ENCODE measurements around the gene FAM170B. TPM values are rescaled to one million over a fixed set of nuclear protein-coding genes. Genes with fewer than 3 reads are reported as not detected.

FAM170B gene
- total and polyA plus RNA-seq, 2 of the 4 experiments (the other 2 are of a cell fraction), result not detected

GRCh38 chr10:49158915-49159314 lies 25.1 kb upstream of the FAM170B start:
- Histone ChIP-seq H2AFZ (replicated peaks; ENCODE audit: low read length, poor library complexity) (no peak overlapping the region), H2AK9ac (replicated peaks; ENCODE audit: low read depth, low read length, poor library complexity) (no peak overlapping the region), H3K27ac (ENCODE audit: insufficient read depth, low read length) (no peak overlapping the region), H3K9ac (ENCODE audit: low read depth, low read length) (no peak overlapping the region), H2BK20ac (ENCODE audit: low read depth, low read length) (no peak overlapping the region), H3K79me1 (ENCODE audit: low read depth in 1 of 2, low read length in 2 of 2) (no peaks in the 10 kb centered on the region), H4K5ac (ENCODE audit: low read depth, low read length) (no peak overlapping the region), H2BK5ac (ENCODE audit: low read depth, low read length, poor library complexity, severe bottlenecking) (no peak overlapping the region), H4K8ac (ENCODE audit: low read depth in 2 of 2, low read length in 2 of 2) (no peak overlapping the region), H3K4me1 (ENCODE audit: control insufficient read depth, insufficient read depth, low read length) (peaks cover 13% of the 10 kb centered on the region), H4K91ac (ENCODE audit: insufficient read depth, low read depth, low read length) (no peak overlapping the region), H2BK15ac (ENCODE audit: low read depth, low read length) (no peak overlapping the region), H3K14ac (replicated peaks; ENCODE audit: low read depth, low read length) (no peak overlapping the region), H3K36me3 (ENCODE audit: control insufficient read depth, insufficient read depth, low read length) (no peaks in the 10 kb centered on the region), H3K4me3 (ENCODE audit: insufficient read depth, low read depth, low read length) (no peak overlapping the region), H3K9me1 (ENCODE audit: insufficient read depth, low read length) (peaks cover 22% of the 10 kb centered on the region), H2AK5ac (ENCODE audit: low read depth, low read length) (no peak overlapping the region), H2BK120ac (ENCODE audit: low read depth, low read length) (no peak overlapping the region), H3K56ac (ENCODE audit: extremely low read depth, insufficient read depth, low read length) (no peak overlapping the region), H3K9me3 (ENCODE audit: control insufficient read depth, insufficient read depth, low read length) (no peaks in the 10 kb centered on the region), H3K4me2 (ENCODE audit: low read depth, low read length) (no peak overlapping the region), H3K27me3 (ENCODE audit: control insufficient read depth, insufficient read depth, low read length) (no peaks in the 10 kb centered on the region), H4K20me1 (ENCODE audit: insufficient read depth, low read length) (no peaks in the 10 kb centered on the region), H3K18ac (ENCODE audit: low read depth, low read length) (no peak overlapping the region), H3K23ac (ENCODE audit: low read depth, low read length) (no peak overlapping the region), H3K4ac (ENCODE audit: low read depth, low read length) (no peak overlapping the region)
- ChIA-PET POLR2A (ENCODE audit: unreplicated experiment) (no interaction called here), CTCF (no interaction called here)
- DNase-seq, result peak; percentile 40
- dilution Hi-C loops (cut with HindIII; ENCODE audit: low sequenced_read_pairs, unreplicated experiment), result no loop called here
- no CpG with 5 or more reads among the region's 3 CpGs for WGBS, 2 experiments (ENCODE audit: extremely low coverage in 2 of 2, insufficient read length in 1 of 2)
- in situ Hi-C loops (cut with MboI; ENCODE audit: low sequenced_read_pairs), result no loop called here
- TF ChIP-seq SMC3 (IDR thresholded peaks at IDR 0.05; ENCODE audit: low read depth, low read length) (no peak), CTCF (conservative IDR thresholded peaks at IDR 0.05; ENCODE audit: low read depth, low read length) (no peak), MXI1 (IDR thresholded peaks at IDR 0.05; ENCODE audit: borderline replicate concordance, low read depth, low read length) (no peak), FOS (IDR thresholded peaks at IDR 0.05; ENCODE audit: low read depth, low read length) (no peak), RCOR1 (IDR thresholded peaks at IDR 0.05; ENCODE audit: insufficient replicate concordance, low read length) (no peak), USF2 (IDR thresholded peaks at IDR 0.05; ENCODE audit: low read depth, low read length) (no peak), CHD1 (IDR thresholded peaks at IDR 0.05; ENCODE audit: low read depth, low read length) (no peak), POLR2A (IDR thresholded peaks at IDR 0.05; ENCODE audit: low read depth, low read length) (no peak), ELK1 (IDR thresholded peaks at IDR 0.05; ENCODE audit: borderline replicate concordance, low read depth, low read length) (no peak)
- no TSS peak for BruUV-seq (replicated peaks)
- intact Hi-C loops (cut with micrococcal nuclease), result no loop called here
- peak; percentile 66 for ATAC-seq (ENCODE audit: low read depth)

Measured in IMR-90 (cell line).